HL-60 (cell line): ENCODE measurements around the gene RGL1.

Source experiments
- DNase-seq, 2 experiments: peaks; one replicate each; pipeline ENCODE4 v3.0.0-alpha.2; 2010 to 2020; ENCODE audit warnings: low read depth in 1 of 2, low spot score in 1 of 2
- H3K27ac ChIP-seq: fragments of 250-450 bp; sonication (Bioruptor Pico); replicated peaks from 2 replicates; pipeline ENCODE4 v1.5.1; 2020; ENCODE audit warnings: mild to moderate bottlenecking, moderate library complexity
- H3K27me3 ChIP-seq: fragments of 250-450 bp; sonication (Bioruptor Pico); 2 replicates; pipeline ENCODE4 v1.5.1; 2021; ENCODE audit warnings: mild to moderate bottlenecking, moderate library complexity; ENCODE audit not compliant: insufficient read depth, poor library complexity, severe bottlenecking
- H3K4me3 ChIP-seq: replicated peaks from 2 replicates; pipeline ENCODE4 v1.5.1; 2011; ENCODE audit warnings: mild to moderate bottlenecking, control low read depth, low read length; ENCODE audit not compliant: insufficient read depth
- GABPA ChIP-seq: IDR thresholded peaks from 2 replicates; pipeline ENCODE4 v1.6.1; 2012; ENCODE audit warnings: low read depth
- POLR2AphosphoS5 ChIP-seq: IDR thresholded peaks from 2 replicates; pipeline ENCODE4 v1.6.1; 2012; ENCODE audit warnings: low read depth
- REST ChIP-seq: IDR thresholded peaks from 2 replicates; pipeline ENCODE4 v1.6.1; 2012; ENCODE audit warnings: low read depth; ENCODE audit not compliant: insufficient replicate concordance
- SPI1 ChIP-seq: IDR thresholded peaks from 2 replicates; pipeline ENCODE4 v1.6.1; 2012; ENCODE audit warnings: low read depth, mild to moderate bottlenecking, borderline replicate concordance
- TF ChIP-seq, protein P1 (sequence below): IDR thresholded peaks from one replicate; pipeline ENCODE4 v1.5.1; 2011; ENCODE audit warnings: low read length, control low read depth, inconsistent platforms; ENCODE audit not compliant: insufficient read depth

The RGL1 gene

GRCh38 chr1:183893561-183894289 lies 88.8 kb downstream of the RGL1 start:
- DNase-seq, result no peak
- no peak for TF ChIP-seq GABPA
- TF ChIP-seq, protein P1, sequence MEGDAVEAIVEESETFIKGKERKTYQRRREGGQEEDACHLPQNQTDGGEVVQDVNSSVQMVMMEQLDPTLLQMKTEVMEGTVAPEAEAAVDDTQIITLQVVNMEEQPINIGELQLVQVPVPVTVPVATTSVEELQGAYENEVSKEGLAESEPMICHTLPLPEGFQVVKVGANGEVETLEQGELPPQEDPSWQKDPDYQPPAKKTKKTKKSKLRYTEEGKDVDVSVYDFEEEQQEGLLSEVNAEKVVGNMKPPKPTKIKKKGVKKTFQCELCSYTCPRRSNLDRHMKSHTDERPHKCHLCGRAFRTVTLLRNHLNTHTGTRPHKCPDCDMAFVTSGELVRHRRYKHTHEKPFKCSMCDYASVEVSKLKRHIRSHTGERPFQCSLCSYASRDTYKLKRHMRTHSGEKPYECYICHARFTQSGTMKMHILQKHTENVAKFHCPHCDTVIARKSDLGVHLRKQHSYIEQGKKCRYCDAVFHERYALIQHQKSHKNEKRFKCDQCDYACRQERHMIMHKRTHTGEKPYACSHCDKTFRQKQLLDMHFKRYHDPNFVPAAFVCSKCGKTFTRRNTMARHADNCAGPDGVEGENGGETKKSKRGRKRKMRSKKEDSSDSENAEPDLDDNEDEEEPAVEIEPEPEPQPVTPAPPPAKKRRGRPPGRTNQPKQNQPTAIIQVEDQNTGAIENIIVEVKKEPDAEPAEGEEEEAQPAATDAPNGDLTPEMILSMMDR, result no peak
- no peak for TF ChIP-seq POLR2AphosphoS5
- no peak for TF ChIP-seq SPI1
- TF ChIP-seq REST, result no peak
- no peak overlapping the region for H3K4me3 ChIP-seq
- H3K27me3 ChIP-seq, result no peaks in the 10 kb centered on the region
- H3K27ac ChIP-seq, result no peak overlapping the region

GRCh38 chr1:183894290-183894565 lies 89.3 kb downstream of the RGL1 start:
- H3K4me3 ChIP-seq, result no peak overlapping the region
- TF ChIP-seq, protein P1, result no peak
- no peak for TF ChIP-seq SPI1
- no peak overlapping the region for H3K27ac ChIP-seq
- no peak for DNase-seq
- no peaks in the 10 kb centered on the region for H3K27me3 ChIP-seq

GRCh38 chr1:183896466-183897048 lies 91.6 kb downstream of the RGL1 start:
- peak in 1 of 2 experiments; percentile 67 for DNase-seq
- no peak overlapping the region for H3K27ac ChIP-seq
- TF ChIP-seq SPI1 (peak; percentile 50), REST (no peak)
- no peaks in the 10 kb centered on the region for H3K27me3 ChIP-seq
- H3K4me3 ChIP-seq, result no peak overlapping the region

DNA sequence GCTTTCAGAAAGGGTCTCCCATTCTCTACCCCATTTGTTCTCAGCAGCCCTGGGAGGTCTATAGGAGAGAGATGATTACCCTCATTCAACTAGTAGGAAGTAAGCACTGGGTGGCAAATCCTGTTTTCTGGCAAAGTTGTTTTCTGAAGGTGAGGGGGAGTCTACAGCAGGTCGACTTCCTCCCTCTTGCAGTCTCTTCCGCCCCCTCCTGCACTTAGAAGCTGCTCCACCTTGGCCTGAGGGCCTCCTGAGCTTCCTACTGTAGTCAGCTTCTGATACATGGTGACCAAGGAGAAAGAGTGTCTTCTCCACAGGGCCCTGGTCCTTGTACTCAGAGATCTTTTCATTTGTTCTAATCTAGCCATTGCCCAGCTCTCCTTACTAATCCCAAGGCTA lies 93.1 kb downstream of the RGL1 start:
- Histone ChIP-seq H3K27me3 (no peaks in the 10 kb centered on the region), H3K4me3 (no peak overlapping the region), H3K27ac (no peak overlapping the region)
- DNase-seq, result no peak
- TF ChIP-seq GABPA (no peak), POLR2AphosphoS5 (no peak)
- TF ChIP-seq, protein P1, result no peak
